HCT116 (cell line): ENCODE results near the gene MAP6D1. TPM values are rescaled to one million over a fixed set of nuclear protein-coding genes. Genes with fewer than 3 reads are reported as not detected.

Source experiments
- ATAC-seq: fragments of 200-7000 bp; cut with Tn5 transposase; 2 replicates; pipeline ENCODE4 v1.9.1; 2020; ENCODE audit warnings: mild to moderate bottlenecking, moderate library complexity
- BruUV-seq: library from RNA; stranded (reverse); fragments of 400-500 nt; replicated peaks from 2 replicates; lab custom pipeline; 2021; lab: Mats Ljungman, UMichigan
- CTCF ChIA-PET: fragments of 300-600 bp; sonication (Branson Sonifier 250); formaldehyde crosslinking; loops from one replicate; lab custom pipeline; 2021; ENCODE audit warnings: antibody characterized with exemption; lab: Charles Lee
- POLR2A ChIA-PET: fragments of 300-600, 350-600 bp; sonication (Branson Sonifier 250); formaldehyde crosslinking; loops from one replicate; lab custom pipeline; 2021; ENCODE audit warnings: antibody characterized with exemption; lab: Charles Lee
- RAD21 ChIA-PET, 2 experiments: fragments of 300-600 bp; sonication (Branson Sonifier 250); formaldehyde crosslinking; loops; one replicate each; lab custom pipeline; 2023; ENCODE audit warnings: low total read pairs in 2 of 2; ENCODE audit not compliant: uncharacterized antibody in 2 of 2, unreplicated experiment in 2 of 2, low non-redundant PET in 1 of 2; lab: Charles Lee
- DNase-seq: peaks from one replicate; pipeline ENCODE4 v3.0.0-alpha.2; 2010; ENCODE audit warnings: low read depth, low spot score
- H2AFZ ChIP-seq: fragments of 200-600 bp; shearing (Covaris generic), sonication (generic); 2 replicates; pipeline ENCODE4 v1.6.1; 2017; ENCODE audit warnings: low read depth, mixed run types, mixed read lengths, antibody characterized with exemption, low read length; ENCODE audit not compliant: poor library complexity, severe bottlenecking
- H3K27ac ChIP-seq: 2 replicates; pipeline ENCODE4 v1.5.1; 2012; ENCODE audit warnings: low read depth, low read length
- H3K27me3 ChIP-seq: fragments of 200-600 bp; sonication (generic); 2 replicates; pipeline ENCODE4 v1.6.1; 2016; ENCODE audit warnings: mixed run types, low read length, mixed read lengths; ENCODE audit not compliant: insufficient read depth
- H3K36me3 ChIP-seq, 2 experiments: fragments of 200-500 bp in 1 of 2; fragments of 200-600 bp in 1 of 2; sonication (Bioruptor generic) in 1 of 2; sonication (generic) in 1 of 2; 2 replicates each; pipeline versions ENCODE4 v1.5.1 to v1.6.1; 2014 to 2016; ENCODE audit warnings: low read length in 2 of 2, inconsistent platforms in 1 of 2, mixed read lengths in 1 of 2, mixed run types in 1 of 2; ENCODE audit not compliant: insufficient read depth in 2 of 2, control insufficient read depth in 1 of 2
- H3K4me1 ChIP-seq, 2 experiments: fragments of 200-600 bp in 1 of 2; sonication (generic) in 1 of 2; 2 replicates each; pipeline versions ENCODE4 v1.5.1 to v1.6.1; 2012 to 2017; ENCODE audit warnings: low read length in 2 of 2, inconsistent platforms in 1 of 2, mild to moderate bottlenecking in 1 of 2, mixed read lengths in 1 of 2, mixed run types in 1 of 2, moderate library complexity in 1 of 2; ENCODE audit not compliant: insufficient read depth in 2 of 2, control insufficient read depth in 1 of 2
- H3K4me2 ChIP-seq: fragments of 200-600 bp; sonication (generic); 2 replicates; pipeline ENCODE4 v1.6.1; 2017; ENCODE audit warnings: mixed run types, low read length, mixed read lengths
- H3K4me3 ChIP-seq, 2 experiments: fragments of 200-600 bp in 1 of 2; sonication (generic) in 1 of 2; replicated peaks in 1 of 2; 2 replicates each; pipeline ENCODE4 v1.5.1; 2011 to 2016; ENCODE audit warnings: low read length in 2 of 2, control low read depth in 1 of 2, low read depth in 1 of 2, mild to moderate bottlenecking in 1 of 2, mixed read lengths in 1 of 2, mixed run types in 1 of 2
- H3K79me2 ChIP-seq: fragments of 200-600 bp; sonication (generic); 2 replicates; pipeline ENCODE4 v1.6.1; 2017; ENCODE audit warnings: mild to moderate bottlenecking, mixed run types, low read length, moderate library complexity, mixed read lengths; ENCODE audit not compliant: insufficient read depth
- H3K9ac ChIP-seq: fragments of 200-600 bp; sonication (generic); 2 replicates; pipeline ENCODE4 v1.6.1; 2016; ENCODE audit warnings: low read length, mixed read lengths
- H3K9me2 ChIP-seq: fragments of 200-600 bp; sonication (generic), shearing (Covaris generic); 2 replicates; pipeline ENCODE4 v1.6.1; 2017; ENCODE audit warnings: mixed run types, mild to moderate bottlenecking, moderate library complexity; ENCODE audit not compliant: insufficient read depth
- H3K9me3 ChIP-seq, 2 experiments: fragments of 200-500 bp in 1 of 2; fragments of 200-600 bp in 1 of 2; sonication (Bioruptor generic) in 1 of 2; sonication (generic) in 1 of 2; 2 replicates each; pipeline ENCODE4 v1.6.1; 2014 to 2017; ENCODE audit warnings: low read length in 2 of 2, mixed read lengths in 2 of 2, inconsistent platforms in 1 of 2, low read depth in 1 of 2, mild to moderate bottlenecking in 1 of 2, mixed run types in 1 of 2, moderate library complexity in 1 of 2; ENCODE audit not compliant: control insufficient read depth in 1 of 2, insufficient read depth in 1 of 2
- H4K20me1 ChIP-seq: fragments of 200-600 bp; sonication (generic), shearing (Covaris generic); 2 replicates; pipeline ENCODE4 v1.6.1; 2017; ENCODE audit warnings: mixed run types, mild to moderate bottlenecking, moderate library complexity; ENCODE audit not compliant: insufficient read depth
- CEBPB ChIP-seq: IDR thresholded peaks from 2 replicates; pipeline ENCODE4 v1.6.1; 2012; ENCODE audit warnings: low read depth
- EZH2phosphoT487 ChIP-seq: fragments of 200-600 bp; IDR thresholded peaks from 2 replicates; pipeline ENCODE4 v1.6.1; 2018; ENCODE audit warnings: antibody characterized with exemption, borderline replicate concordance
- FOSL1 ChIP-seq: IDR thresholded peaks from 2 replicates; pipeline ENCODE4 v1.6.1; 2012; ENCODE audit warnings: low read depth
- JUND ChIP-seq: IDR thresholded peaks from 2 replicates; pipeline ENCODE4 v1.6.1; 2012
- POLR2A ChIP-seq: IDR thresholded peaks from 2 replicates; pipeline ENCODE4 v1.7.0; 2011; ENCODE audit warnings: borderline replicate concordance; ENCODE audit not compliant: insufficient read depth, insufficient read length; ENCODE audit errors: extremely low read depth
- POLR2AphosphoS5 ChIP-seq: IDR thresholded peaks from 2 replicates; pipeline ENCODE4 v1.6.1; 2011; ENCODE audit warnings: mild to moderate bottlenecking, low read depth, low read length, moderate library complexity
- RAD21 ChIP-seq: IDR thresholded peaks from 2 replicates; pipeline ENCODE4 v1.6.1; 2012; ENCODE audit warnings: low read depth, mild to moderate bottlenecking
- REST ChIP-seq: IDR thresholded peaks from 2 replicates; pipeline ENCODE4 v1.6.1; 2012; ENCODE audit warnings: low read depth
- SIN3A ChIP-seq: IDR thresholded peaks from 2 replicates; pipeline ENCODE4 v1.6.1; 2012; ENCODE audit warnings: low read depth
- TCF7L2 ChIP-seq: IDR thresholded peaks from 2 replicates; pipeline ENCODE4 v1.7.0; 2011; ENCODE audit warnings: borderline replicate concordance, inconsistent platforms; ENCODE audit not compliant: insufficient read depth, insufficient read length; ENCODE audit errors: extremely low read depth
- ZBTB33 ChIP-seq: IDR thresholded peaks from 2 replicates; pipeline ENCODE4 v1.6.1; 2011; ENCODE audit warnings: mild to moderate bottlenecking, low read length, moderate library complexity; ENCODE audit not compliant: insufficient replicate concordance; ENCODE audit errors: extremely low read depth
- ZFX ChIP-seq: fragments of 450-650 bp; IDR thresholded peaks from 2 replicates; pipeline ENCODE4 v1.6.1; 2017
- ZNF274 ChIP-seq: fragments of 200-500 bp; sonication (Bioruptor generic); IDR thresholded peaks from 2 replicates; pipeline ENCODE4 v1.6.1; 2014; ENCODE audit warnings: mild to moderate bottlenecking, low read depth, low read length, inconsistent platforms
- intact Hi-C: fragments of 100-400 bp; cut with micrococcal nuclease; formaldehyde crosslinking; loops from 2 replicates; pipeline ENCODE4 v1.10.0; 2022
- total RNA-seq: library from RNA; stranded (reverse); gene quantifications from one replicate; pipeline ENCODE4 v1.2.1, GENCODE V29; 2021; ENCODE audit not compliant: unreplicated experiment

MAP6D1 gene
- total RNA-seq, 1 experiment from 2014 or later: 5.3 TPM

- intact Hi-C loops: no loop called here
- no peaks in the 10 kb centered on the region for H4K20me1 ChIP-seq
- H3K36me3 ChIP-seq: peaks cover 13 to 16% of the 10 kb centered on the region in 2 experiments; a peak in 3 of 4 replicates
- no peak overlapping the region for H3K27ac ChIP-seq
- peaks cover 0 to 6% of the 10 kb centered on the region in 2 experiments; a peak in 2 of 4 replicates for H3K4me1 ChIP-seq
- H3K9me2 ChIP-seq: no peaks in the 10 kb centered on the region
- no peak overlapping the region for H2AFZ ChIP-seq
- no peaks in the 10 kb centered on the region for H3K9me3 ChIP-seq
- H3K9ac ChIP-seq: no peak overlapping the region
- H3K79me2 ChIP-seq: peaks cover 66% of the 10 kb centered on the region
- ATAC-seq: no peak
- TF ChIP-seq JUND: no peak
- no peak for TF ChIP-seq POLR2A
- no TSS peak for BruUV-seq
- no peak for DNase-seq
- H3K4me2 ChIP-seq: no peak overlapping the region
- H3K27me3 ChIP-seq: no peaks in the 10 kb centered on the region
- ChIA-PET POLR2A (no interaction called here), CTCF (no interaction called here), RAD21 (no interaction called here)
- H3K4me3 ChIP-seq: no peak overlapping the region
Measured at GRCh38 chr3:183868796-183869195, 43.4 kb upstream of the MAP6D1 start.

GRCh38 chr3:183862610-183863009, 37.2 kb upstream of the MAP6D1 start:
- Histone ChIP-seq H4K20me1 (no peaks in the 10 kb centered on the region), H3K9me3 (no peaks in the 10 kb centered on the region), H3K4me2 (no peak overlapping the region), H3K4me3 (no peak overlapping the region), H3K9me2 (no peaks in the 10 kb centered on the region), H3K36me3 (peaks cover 36 to 37% of the 10 kb centered on the region in 2 experiments; a peak in 3 of 4 replicates), H3K9ac (no peak overlapping the region), H2AFZ (no peak overlapping the region), H3K27me3 (no peaks in the 10 kb centered on the region), H3K79me2 (peaks cover 6% of the 10 kb centered on the region; the same call in 1 of the 2 replicates), H3K4me1 (no peaks in the 10 kb centered on the region), H3K27ac (no peak overlapping the region)
- DNase-seq: no peak
- RAD21 ChIA-PET: no interaction called here
- ATAC-seq: no peak
- CTCF ChIA-PET: no interaction called here
- no TSS peak for BruUV-seq
- POLR2A ChIA-PET: no interaction called here
- intact Hi-C loops: no loop called here
- no peak for TF ChIP-seq ZNF274
- no peak for TF ChIP-seq JUND
- TF ChIP-seq SIN3A: no peak
- no peak for TF ChIP-seq ZFX
- TF ChIP-seq TCF7L2: no peak
- no peak for TF ChIP-seq RAD21
- no peak for TF ChIP-seq EZH2phosphoT487
- no peak for TF ChIP-seq ZBTB33
- no peak for TF ChIP-seq POLR2AphosphoS5
- TF ChIP-seq FOSL1: no peak
- TF ChIP-seq CEBPB: no peak
- TF ChIP-seq REST: no peak
